ENCODE data around the gene APBB2. TPM values are rescaled to one million over a fixed set of nuclear protein-coding genes. Genes with fewer than 3 reads are reported as not detected.

Gene APBB2
- total and polyA plus RNA-seq, 7 experiments from 2014 or later = 0.42 to 1.5 (median 0.59) TPM; not detected in 2

DNA sequence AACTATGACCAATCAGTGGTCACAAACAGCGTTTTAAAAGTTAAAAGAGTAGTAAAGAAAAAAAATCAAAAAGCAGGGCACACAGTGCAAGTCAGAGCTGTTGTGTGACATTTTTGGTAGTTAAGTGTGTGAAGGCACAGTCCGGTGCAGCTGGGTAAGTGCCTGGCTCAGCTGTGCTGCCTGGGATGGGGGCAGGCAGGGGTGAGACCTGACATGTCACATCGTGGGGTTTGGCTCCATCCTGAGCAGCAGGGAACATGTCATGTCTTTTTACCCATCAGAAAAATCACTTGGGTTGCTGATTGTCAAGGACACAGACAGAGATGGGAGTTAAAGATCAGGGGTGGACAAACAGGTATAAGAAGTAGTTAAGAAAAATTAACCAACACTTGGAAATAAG is 339.4 kb downstream of the APBB2 start:
- H3K36me3 Mint-ChIP-seq = peaks cover 0 to 5% (median 0%) of the 10 kb centered on the region in 5 donors
- ChIA-PET CTCF (interaction anchor here (1.6 kb wide), 1 partner anchor 22 kb away, joined by 4 read pairs; no protein-coding TSS in a partner anchor), POLR2A (no interaction called here)
- no peaks in the 10 kb centered on the region for H3K9me3 ChIP-seq (ENCODE audit: control insufficient read depth in 2 of 3, low read length in 3 of 3)
- intact Hi-C loops (cut with micrococcal nuclease) = no loop called here
- H3K27ac ChIP-seq (ENCODE audit: low read depth, low read length) = no peak overlapping the region
- peak overlapping the region in 1 of 9 donors; percentile 30 for H3K27ac Mint-ChIP-seq
- DNase-seq (no peak), ATAC-seq (no peak)
- no peak overlapping the region for H3K4me3 Mint-ChIP-seq
- peaks cover 6 to 15% (median 13%) of the 10 kb centered on the region in 5 donors for H3K27me3 Mint-ChIP-seq
- H3K4me1 Mint-ChIP-seq = peaks cover 0 to 7% (median 0%) of the 10 kb centered on the region in 7 donors
- H3K36me3 ChIP-seq (ENCODE audit: control insufficient read depth in 2 of 3, insufficient read depth in 3 of 3, low read length in 3 of 3) = no peaks in the 10 kb centered on the region
- H3K9me3 Mint-ChIP-seq = peaks cover 0 to 3% (median 0%) of the 10 kb centered on the region in 11 donors
- H3K4me1 ChIP-seq (ENCODE audit: control insufficient read depth in 2 of 2, insufficient read depth in 2 of 2, low read length in 2 of 2) = no peaks in the 10 kb centered on the region
- no peaks in the 10 kb centered on the region for H3K27me3 ChIP-seq (ENCODE audit: control insufficient read depth in 2 of 2, insufficient read depth in 2 of 2, low read length in 2 of 2)
- no peak overlapping the region for H3K4me3 ChIP-seq (ENCODE audit: low read length)

DNA sequence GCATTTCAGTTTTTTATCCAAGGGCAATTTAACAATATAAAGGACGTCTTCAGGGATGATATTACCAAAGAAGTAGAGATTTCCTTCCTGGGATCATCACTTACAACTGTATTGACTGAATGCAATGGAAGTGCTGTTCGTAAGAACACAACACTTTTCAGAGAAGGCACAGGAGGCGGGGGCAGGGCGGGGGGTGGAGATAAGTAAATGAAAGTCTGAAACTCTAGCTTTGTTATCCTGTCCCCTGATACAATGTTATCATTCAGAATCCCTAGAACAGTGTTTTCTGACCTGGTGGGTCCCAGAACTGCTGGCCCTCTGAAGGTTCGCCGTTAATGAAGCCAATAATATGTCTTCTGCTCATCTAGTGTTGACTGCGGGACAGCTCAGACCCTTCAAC is 340.0 kb downstream of the APBB2 start:
- no peaks in the 10 kb centered on the region for H3K27me3 ChIP-seq (ENCODE audit: control insufficient read depth in 2 of 2, insufficient read depth in 2 of 2, low read length in 2 of 2)
- ATAC-seq (no peak), DNase-seq (no peak)
- intact Hi-C loops (cut with micrococcal nuclease) = no loop called here
- H3K27me3 Mint-ChIP-seq = peaks cover 6 to 15% (median 11%) of the 10 kb centered on the region in 5 donors
- no peaks in the 10 kb centered on the region for H3K4me1 ChIP-seq (ENCODE audit: control insufficient read depth in 2 of 2, insufficient read depth in 2 of 2, low read length in 2 of 2)
- H3K4me3 ChIP-seq (ENCODE audit: low read length) = no peak overlapping the region
- ChIA-PET POLR2A (no interaction called here), CTCF (no interaction called here)
- no peak overlapping the region for H3K27ac Mint-ChIP-seq
- H3K36me3 ChIP-seq (ENCODE audit: control insufficient read depth in 2 of 3, insufficient read depth in 3 of 3, low read length in 3 of 3) = no peaks in the 10 kb centered on the region
- no peak overlapping the region for H3K27ac ChIP-seq (ENCODE audit: low read depth, low read length)
- peaks cover 0 to 7% (median 0%) of the 10 kb centered on the region in 7 donors for H3K4me1 Mint-ChIP-seq
- peaks cover 0 to 5% (median 0%) of the 10 kb centered on the region in 5 donors for H3K36me3 Mint-ChIP-seq
- no peaks in the 10 kb centered on the region for H3K9me3 ChIP-seq (ENCODE audit: control insufficient read depth in 2 of 3, low read length in 3 of 3)
- no peak overlapping the region for H3K4me3 Mint-ChIP-seq
- H3K9me3 Mint-ChIP-seq = peaks cover 0 to 3% (median 0%) of the 10 kb centered on the region in 11 donors

DNA sequence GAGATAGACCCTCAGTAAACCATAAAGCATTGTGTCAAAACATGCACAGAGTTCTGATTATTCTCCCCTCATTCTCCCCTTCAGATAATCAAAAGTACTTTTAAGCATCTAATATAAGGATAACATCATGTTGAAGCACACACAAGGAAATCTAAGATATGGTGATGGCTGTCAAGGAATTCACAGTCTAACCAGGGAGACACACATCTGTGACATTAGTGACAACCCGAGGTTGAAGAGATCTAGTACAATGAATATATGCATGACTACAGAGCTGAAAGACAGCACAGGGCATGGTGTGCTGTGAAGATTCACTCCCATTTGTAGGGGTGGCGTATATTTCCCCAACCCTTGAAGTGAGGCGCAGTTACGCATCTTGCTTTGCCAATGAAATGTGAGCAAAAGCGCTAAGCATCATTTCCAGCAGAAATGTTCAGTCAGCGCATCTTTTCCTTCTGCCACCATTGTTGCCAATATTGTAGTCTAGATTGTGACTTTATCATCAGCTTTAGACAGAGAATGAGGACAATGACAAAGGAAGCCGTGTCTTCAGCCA is 342.6 kb downstream of the APBB2 start:
- Mint-ChIP-seq H3K36me3 (no peaks in the 10 kb centered on the region), H3K27ac (no peak overlapping the region), H3K27me3 (peaks cover 0 to 13% (median 0%) of the 10 kb centered on the region in 5 donors), H3K9me3 (no peaks in the 10 kb centered on the region), H3K4me3 (no peak overlapping the region), H3K4me1 (peaks cover 0 to 7% (median 0%) of the 10 kb centered on the region in 7 donors)
- no peak overlapping the region for H3K27ac ChIP-seq (ENCODE audit: low read depth, low read length)
- H3K27me3 ChIP-seq (ENCODE audit: control insufficient read depth in 2 of 2, insufficient read depth in 2 of 2, low read length in 2 of 2) = peaks cover 0 to 4% of the 10 kb centered on the region in 2 donors
- no peaks in the 10 kb centered on the region for H3K9me3 ChIP-seq (ENCODE audit: control insufficient read depth in 2 of 3, low read length in 3 of 3)
- POLR2A ChIA-PET = no interaction called here
- CTCF ChIA-PET = no interaction called here
- no peak overlapping the region for H3K4me3 ChIP-seq (ENCODE audit: low read length)
- H3K36me3 ChIP-seq (ENCODE audit: control insufficient read depth in 2 of 3, insufficient read depth in 3 of 3, low read length in 3 of 3) = no peaks in the 10 kb centered on the region
- DNase-seq (no peak), ATAC-seq (no peak)
- intact Hi-C loops (cut with micrococcal nuclease) = no loop called here
- no peaks in the 10 kb centered on the region for H3K4me1 ChIP-seq (ENCODE audit: control insufficient read depth in 2 of 2, insufficient read depth in 2 of 2, low read length in 2 of 2)

- ChIA-PET CTCF (no interaction called here), POLR2A (no interaction called here)
- H3K27ac Mint-ChIP-seq = no peak overlapping the region
- H3K9me3 Mint-ChIP-seq = no peaks in the 10 kb centered on the region
- Histone ChIP-seq H3K9me3 (ENCODE audit: control insufficient read depth in 2 of 3, low read length in 3 of 3) (no peaks in the 10 kb centered on the region), H3K27me3 (ENCODE audit: control insufficient read depth in 2 of 2, insufficient read depth in 2 of 2, low read length in 2 of 2) (peaks cover 0 to 4% of the 10 kb centered on the region in 2 donors), H3K27ac (ENCODE audit: low read depth, low read length) (no peak overlapping the region), H3K36me3 (ENCODE audit: control insufficient read depth in 2 of 3, insufficient read depth in 3 of 3, low read length in 3 of 3) (no peaks in the 10 kb centered on the region), H3K4me3 (ENCODE audit: low read length) (no peak overlapping the region), H3K4me1 (ENCODE audit: control insufficient read depth in 2 of 2, insufficient read depth in 2 of 2, low read length in 2 of 2) (no peaks in the 10 kb centered on the region)
- no peaks in the 10 kb centered on the region for H3K36me3 Mint-ChIP-seq
- intact Hi-C loops (cut with micrococcal nuclease) = no loop called here
- H3K4me1 Mint-ChIP-seq = no peaks in the 10 kb centered on the region
- ATAC-seq (no peak), DNase-seq (no peak)
- H3K27me3 Mint-ChIP-seq = peaks cover 0 to 21% (median 0%) of the 10 kb centered on the region in 5 donors
- no peak overlapping the region for H3K4me3 Mint-ChIP-seq
Measured at GRCh38 chr4:40870150-40870549, 344.2 kb downstream of the APBB2 start.

GRCh38 chr4:40865696-40866095 is 348.6 kb downstream of the APBB2 start:
- H3K36me3 ChIP-seq (ENCODE audit: control insufficient read depth in 2 of 3, insufficient read depth in 3 of 3, low read length in 3 of 3) = no peaks in the 10 kb centered on the region
- H3K27me3 Mint-ChIP-seq = peaks cover 0 to 23% (median 5%) of the 10 kb centered on the region in 5 donors
- peaks cover 0 to 4% of the 10 kb centered on the region in 2 donors for H3K27me3 ChIP-seq (ENCODE audit: control insufficient read depth in 2 of 2, insufficient read depth in 2 of 2, low read length in 2 of 2)
- no peak overlapping the region for H3K4me3 ChIP-seq (ENCODE audit: low read length)
- intact Hi-C loops (cut with micrococcal nuclease) = no loop called here
- CTCF ChIA-PET = no interaction called here
- POLR2A ChIA-PET = no interaction called here
- no peaks in the 10 kb centered on the region for H3K4me1 Mint-ChIP-seq
- no peaks in the 10 kb centered on the region for H3K9me3 ChIP-seq (ENCODE audit: control insufficient read depth in 2 of 3, low read length in 3 of 3)
- H3K4me1 ChIP-seq (ENCODE audit: control insufficient read depth in 2 of 2, insufficient read depth in 2 of 2, low read length in 2 of 2) = no peaks in the 10 kb centered on the region
- no peak overlapping the region for H3K27ac Mint-ChIP-seq
- ATAC-seq (no peak), DNase-seq (no peak)
- H3K36me3 Mint-ChIP-seq = no peaks in the 10 kb centered on the region
- no peak overlapping the region for H3K27ac ChIP-seq (ENCODE audit: low read depth, low read length)
- H3K4me3 Mint-ChIP-seq = no peak overlapping the region
- no peaks in the 10 kb centered on the region for H3K9me3 Mint-ChIP-seq

DNA sequence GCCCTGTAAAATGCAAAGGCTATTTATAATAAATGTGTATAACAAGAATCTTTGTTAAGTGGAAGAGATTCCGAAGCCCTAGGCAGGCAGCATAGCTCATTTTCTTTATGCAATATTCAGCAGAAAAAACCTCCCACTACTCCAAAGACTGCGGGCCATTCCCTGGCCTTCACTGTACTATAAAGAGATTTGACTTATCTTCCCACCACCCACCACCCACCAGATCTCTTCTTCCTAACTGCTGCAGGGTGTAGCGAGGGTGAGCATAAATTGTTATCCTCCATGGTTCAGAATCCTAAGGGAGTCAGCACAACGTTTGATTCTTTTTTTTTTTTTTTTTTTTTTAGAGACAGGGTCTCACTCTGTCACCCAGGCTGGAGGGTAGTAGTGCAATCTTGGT is 349.8 kb downstream of the APBB2 start:
- H3K27me3 ChIP-seq (ENCODE audit: control insufficient read depth in 2 of 2, insufficient read depth in 2 of 2, low read length in 2 of 2) = peaks cover 0 to 4% of the 10 kb centered on the region in 2 donors
- POLR2A ChIA-PET = no interaction called here
- H3K27me3 Mint-ChIP-seq = peaks cover 5 to 33% (median 12%) of the 10 kb centered on the region in 5 donors
- no peaks in the 10 kb centered on the region for H3K9me3 ChIP-seq (ENCODE audit: control insufficient read depth in 2 of 3, low read length in 3 of 3)
- H3K27ac ChIP-seq (ENCODE audit: low read depth, low read length) = no peak overlapping the region
- H3K4me1 Mint-ChIP-seq = no peaks in the 10 kb centered on the region
- intact Hi-C loops (cut with micrococcal nuclease) = no loop called here
- H3K9me3 Mint-ChIP-seq = no peaks in the 10 kb centered on the region
- no peak overlapping the region for H3K27ac Mint-ChIP-seq
- CTCF ChIA-PET = interaction anchor here (0.9 kb wide), 1 partner anchor 9 kb away, joined by 5 read pairs; no protein-coding TSS in a partner anchor
- H3K36me3 Mint-ChIP-seq = no peaks in the 10 kb centered on the region
- no peak overlapping the region for H3K4me3 Mint-ChIP-seq
- no peaks in the 10 kb centered on the region for H3K36me3 ChIP-seq (ENCODE audit: control insufficient read depth in 2 of 3, insufficient read depth in 3 of 3, low read length in 3 of 3)
- H3K4me1 ChIP-seq (ENCODE audit: control insufficient read depth in 2 of 2, insufficient read depth in 2 of 2, low read length in 2 of 2) = no peaks in the 10 kb centered on the region
- DNase-seq (no peak), ATAC-seq (no peak)
- H3K4me3 ChIP-seq (ENCODE audit: low read length) = no peak overlapping the region

DNA sequence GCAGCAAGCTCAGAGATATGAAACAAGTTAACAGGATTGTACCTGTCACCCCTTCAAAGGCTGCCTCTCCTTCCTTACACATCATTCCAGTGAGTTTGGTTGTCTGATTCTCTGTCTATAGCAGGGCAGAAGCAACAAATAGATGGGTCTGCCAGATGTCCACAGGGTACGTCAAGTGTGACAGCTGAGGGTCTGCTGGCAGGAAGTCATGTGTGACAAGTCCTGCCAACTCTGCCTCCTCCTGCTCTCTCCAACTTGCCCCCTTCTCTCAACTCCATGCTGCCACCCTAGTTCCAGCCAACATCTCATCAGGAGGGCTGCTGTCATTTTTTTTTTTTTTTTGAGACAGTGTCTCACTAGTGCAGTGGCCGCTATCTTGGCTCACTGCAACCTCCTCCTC is 355.4 kb downstream of the APBB2 start:
- no peak overlapping the region for H3K27ac ChIP-seq (ENCODE audit: low read depth, low read length)
- no peaks in the 10 kb centered on the region for H3K36me3 Mint-ChIP-seq
- ChIA-PET CTCF (no interaction called here), POLR2A (no interaction called here)
- peaks cover 0 to 8% of the 10 kb centered on the region in 2 donors for H3K27me3 ChIP-seq (ENCODE audit: control insufficient read depth in 2 of 2, insufficient read depth in 2 of 2, low read length in 2 of 2)
- H3K27me3 Mint-ChIP-seq = peaks cover 28 to 67% (median 41%) of the 10 kb centered on the region in 5 donors
- peaks cover 0 to 7% of the 10 kb centered on the region in 2 donors for H3K4me1 ChIP-seq (ENCODE audit: control insufficient read depth in 2 of 2, insufficient read depth in 2 of 2, low read length in 2 of 2)
- ATAC-seq = no peak
- H3K4me3 Mint-ChIP-seq = no peak overlapping the region
- intact Hi-C loops (cut with micrococcal nuclease) = no loop called here
- H3K9me3 Mint-ChIP-seq = peaks cover 0 to 1% (median 0%) of the 10 kb centered on the region in 11 donors
- H3K27ac Mint-ChIP-seq = no peak overlapping the region
- no peak for DNase-seq
- H3K9me3 ChIP-seq (ENCODE audit: control insufficient read depth in 2 of 3, low read length in 3 of 3) = no peaks in the 10 kb centered on the region
- no peak overlapping the region for H3K4me3 ChIP-seq (ENCODE audit: low read length)
- H3K4me1 Mint-ChIP-seq = peaks cover 0 to 17% (median 15%) of the 10 kb centered on the region in 7 donors
- no peaks in the 10 kb centered on the region for H3K36me3 ChIP-seq (ENCODE audit: control insufficient read depth in 2 of 3, insufficient read depth in 3 of 3, low read length in 3 of 3)

Measured in naive thymus-derived CD4-positive, alpha-beta T cell (primary cell).